ENCODE results near the gene SORL1-AS1.

The SORL1-AS1 gene

GRCh38 chr11:121445071-121445768 is 7.5 kb downstream of the SORL1-AS1 start:
- Histone ChIP-seq H3K27me3 (no peaks in the 10 kb centered on the region), H3K27ac (no peak overlapping the region), H3K36me3 (no peaks in the 10 kb centered on the region), H3K4me1 (no peaks in the 10 kb centered on the region), H3K9me3 (no peaks in the 10 kb centered on the region), H3K4me3 (no peak overlapping the region)
- DNase-seq (no peak), ATAC-seq (no peak)
- TF ChIP-seq, protein P1, sequence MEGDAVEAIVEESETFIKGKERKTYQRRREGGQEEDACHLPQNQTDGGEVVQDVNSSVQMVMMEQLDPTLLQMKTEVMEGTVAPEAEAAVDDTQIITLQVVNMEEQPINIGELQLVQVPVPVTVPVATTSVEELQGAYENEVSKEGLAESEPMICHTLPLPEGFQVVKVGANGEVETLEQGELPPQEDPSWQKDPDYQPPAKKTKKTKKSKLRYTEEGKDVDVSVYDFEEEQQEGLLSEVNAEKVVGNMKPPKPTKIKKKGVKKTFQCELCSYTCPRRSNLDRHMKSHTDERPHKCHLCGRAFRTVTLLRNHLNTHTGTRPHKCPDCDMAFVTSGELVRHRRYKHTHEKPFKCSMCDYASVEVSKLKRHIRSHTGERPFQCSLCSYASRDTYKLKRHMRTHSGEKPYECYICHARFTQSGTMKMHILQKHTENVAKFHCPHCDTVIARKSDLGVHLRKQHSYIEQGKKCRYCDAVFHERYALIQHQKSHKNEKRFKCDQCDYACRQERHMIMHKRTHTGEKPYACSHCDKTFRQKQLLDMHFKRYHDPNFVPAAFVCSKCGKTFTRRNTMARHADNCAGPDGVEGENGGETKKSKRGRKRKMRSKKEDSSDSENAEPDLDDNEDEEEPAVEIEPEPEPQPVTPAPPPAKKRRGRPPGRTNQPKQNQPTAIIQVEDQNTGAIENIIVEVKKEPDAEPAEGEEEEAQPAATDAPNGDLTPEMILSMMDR (IDR thresholded peaks at IDR 0.05): no peak
- intact Hi-C loops (cut with DNase I): loop anchor here (5.0 kb wide), 1 partner anchor 123 kb away; no protein-coding TSS in a partner anchor

DNA sequence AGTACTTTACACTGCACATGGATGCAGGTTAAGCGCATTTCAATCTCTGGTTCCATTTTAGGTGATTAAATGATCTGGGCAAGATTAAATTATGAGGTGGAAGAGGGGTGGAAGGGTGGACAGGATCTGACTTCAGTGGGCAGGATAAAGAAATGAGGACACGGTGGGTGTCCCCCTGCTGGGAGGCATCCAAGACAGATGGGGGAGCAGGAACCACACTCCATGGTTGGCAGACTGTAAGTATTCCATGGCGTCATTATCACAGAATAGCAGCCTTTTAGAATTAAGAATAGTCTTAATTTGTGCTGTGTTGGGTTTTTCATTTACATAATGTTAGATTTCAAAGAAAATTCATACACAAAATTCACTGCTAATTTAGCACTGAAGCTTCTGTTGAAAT is 8.2 kb downstream of the SORL1-AS1 start:
- TF ChIP-seq, protein P1 (IDR thresholded peaks at IDR 0.05): no peak
- ATAC-seq: no peak
- no peak for DNase-seq
- H3K27me3 ChIP-seq: no peaks in the 10 kb centered on the region
- H3K9me3 ChIP-seq: no peaks in the 10 kb centered on the region
- no peaks in the 10 kb centered on the region for H3K4me1 ChIP-seq
- H3K4me3 ChIP-seq: no peak overlapping the region
- intact Hi-C loops (cut with DNase I): no loop called here
- no peak overlapping the region for H3K27ac ChIP-seq
- no peaks in the 10 kb centered on the region for H3K36me3 ChIP-seq

DNA sequence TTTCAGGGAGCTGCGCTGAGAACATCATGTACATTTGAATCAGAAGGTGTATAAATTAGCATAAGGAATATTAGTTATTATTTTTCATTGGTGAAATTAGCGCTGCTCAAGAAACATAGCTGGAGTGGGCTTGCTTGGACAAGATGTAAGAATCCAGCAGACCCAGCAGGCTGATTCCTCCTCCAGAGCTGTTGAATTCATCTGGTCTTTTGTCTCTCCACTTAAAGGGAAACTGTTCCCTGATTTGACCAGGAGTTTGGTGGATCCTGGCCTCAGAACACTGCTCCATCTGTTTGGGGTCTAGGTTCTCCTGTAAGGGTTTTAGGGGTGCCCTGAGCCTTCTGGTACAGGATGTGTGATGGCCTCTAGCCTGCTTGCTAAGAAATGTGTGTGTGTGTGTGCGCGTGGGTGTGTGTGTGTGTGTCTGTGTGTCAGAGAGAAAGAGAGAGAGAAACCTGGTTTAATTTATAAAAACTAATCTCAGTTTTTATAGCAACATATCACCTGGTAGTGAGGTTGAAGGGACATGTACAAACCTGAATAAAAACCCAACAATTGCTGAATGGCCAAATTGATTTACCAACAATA is 9.0 kb downstream of the SORL1-AS1 start:
- Histone ChIP-seq H3K36me3 (no peaks in the 10 kb centered on the region), H3K27ac (no peak overlapping the region), H3K27me3 (no peaks in the 10 kb centered on the region), H3K4me1 (no peaks in the 10 kb centered on the region), H3K9me3 (no peaks in the 10 kb centered on the region), H3K4me3 (no peak overlapping the region)
- ATAC-seq (no peak), DNase-seq (no peak)
- intact Hi-C loops (cut with DNase I): no loop called here
- TF ChIP-seq, protein P1 (IDR thresholded peaks at IDR 0.05): no peak

DNA sequence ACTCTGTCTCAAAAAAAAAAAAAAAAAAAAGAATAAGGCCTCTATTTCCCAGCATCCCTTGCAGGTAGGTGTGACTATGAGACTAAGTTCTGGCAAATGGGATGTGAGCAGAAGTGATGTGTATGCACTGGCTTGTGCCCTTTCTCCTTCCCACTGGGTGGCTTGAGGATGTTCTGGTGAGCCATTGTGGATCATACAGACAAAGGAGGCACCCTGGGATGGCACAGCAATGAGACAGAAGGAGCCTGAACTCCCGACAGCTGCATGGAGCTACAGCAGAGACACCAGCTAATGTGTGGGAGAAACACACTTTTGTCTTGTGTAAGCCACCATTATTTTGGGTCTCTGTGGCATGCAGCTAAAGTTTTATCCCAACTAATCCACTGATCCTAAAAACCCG is 11.2 kb downstream of the SORL1-AS1 start:
- no peak for DNase-seq
- no peak overlapping the region for H3K4me3 ChIP-seq
- intact Hi-C loops (cut with DNase I): no loop called here
- TF ChIP-seq, protein P1 (IDR thresholded peaks at IDR 0.05): no peak
- no peak overlapping the region for H3K27ac ChIP-seq
- no peaks in the 10 kb centered on the region for H3K36me3 ChIP-seq
- no peak for ATAC-seq
- no peaks in the 10 kb centered on the region for H3K27me3 ChIP-seq
- H3K9me3 ChIP-seq: no peaks in the 10 kb centered on the region
- H3K4me1 ChIP-seq: peaks cover 15% of the 10 kb centered on the region

- no peak for DNase-seq
- no peak overlapping the region for H3K4me3 ChIP-seq
These were observed 13.0 kb downstream of the SORL1-AS1 start for GRCh38 chr11:121439759-121440158.

More at GRCh38 chr11:121439759-121440158, 13.0 kb downstream of the SORL1-AS1 start:
- H3K36me3 ChIP-seq: no peaks in the 10 kb centered on the region
- no peaks in the 10 kb centered on the region for H3K27me3 ChIP-seq
- ATAC-seq: no peak
- no peak overlapping the region for H3K27ac ChIP-seq
- H3K4me1 ChIP-seq: peaks cover 19% of the 10 kb centered on the region
- intact Hi-C loops (cut with DNase I): no loop called here
- TF ChIP-seq, protein P1 (IDR thresholded peaks at IDR 0.05): no peak
- H3K9me3 ChIP-seq: no peaks in the 10 kb centered on the region
